Heart left ventricle (tissue), 16 donors: ENCODE results near the gene SPNS2. TPM values are rescaled to one million over a fixed set of nuclear protein-coding genes. Genes with fewer than 3 reads are reported as not detected.

Source experiments
- ATAC-seq, 4 donors: fragments of 200-7000 bp; cut with Tn5 transposase; one replicate each; pipeline ENCODE4 v1.9.1; 2020 to 2022; ENCODE audit warnings: moderate library complexity in 4 of 4, mild to moderate bottlenecking in 3 of 4, moderate number of reproducible peaks in 1 of 4
- DNase-seq, 5 donors: peaks; one replicate each; pipeline ENCODE4 v3.0.0-alpha.2; 2020
- H3K27ac ChIP-seq, 12 donors: fragments of 200-600 bp; sonication (generic) in 4 of 12; one replicate each; pipeline versions ENCODE4 v1.5.0 to v1.8.0; 2016 to 2022; ENCODE audit warnings: mild to moderate bottlenecking in 2 of 12
- H3K27me3 ChIP-seq, 9 donors: fragments of 200-600 bp; sonication (generic) in 2 of 9; one replicate each; pipeline versions ENCODE4 v1.5.1 to v1.8.0; 2016 to 2022; ENCODE audit warnings: mild to moderate bottlenecking in 3 of 9
- H3K36me3 ChIP-seq, 9 donors: fragments of 200-600 bp; sonication (generic) in 2 of 9; one replicate each; pipeline versions ENCODE4 v1.5.0 to v1.8.0; 2018 to 2022; ENCODE audit warnings: mild to moderate bottlenecking in 2 of 9
- H3K4me1 ChIP-seq, 12 donors: fragments of 200-600 bp; sonication (generic) in 4 of 12; one replicate each; pipeline versions ENCODE4 v1.5.0 to v1.8.0; 2016 to 2022; ENCODE audit warnings: mild to moderate bottlenecking in 3 of 12
- H3K4me3 ChIP-seq, 12 donors: fragments of 200-600 bp; sonication (generic) in 4 of 12; one replicate each; pipeline versions ENCODE4 v1.5.0 to v1.8.0; 2017 to 2022; ENCODE audit warnings: mild to moderate bottlenecking in 9 of 12, moderate library complexity in 4 of 12
- H3K9me3 ChIP-seq, 12 donors: fragments of 200-600 bp; sonication (generic) in 4 of 12; one replicate each; pipeline versions ENCODE4 v1.5.0 to v1.8.0; 2016 to 2022; ENCODE audit warnings: mild to moderate bottlenecking in 1 of 12
- CTCF ChIP-seq, 12 donors: fragments of 200-600 bp; sonication (generic) in 4 of 12; IDR thresholded peaks; one replicate each; pipeline versions ENCODE4 v1.5.0 to v1.8.0; 2018 to 2022; ENCODE audit warnings: antibody characterized with exemption in 12 of 12, mild to moderate bottlenecking in 5 of 12
- POLR2A ChIP-seq, 2 donors: fragments of 450-650 bp; IDR thresholded peaks; one replicate each; pipeline ENCODE4 v1.6.1; 2017; ENCODE audit warnings: antibody characterized with exemption in 2 of 2, mild to moderate bottlenecking in 2 of 2, moderate library complexity in 2 of 2
- WGBS, 4 donors: extraction: QIAGEN DNeasy Blood & Tissue Kit in 2 of 4; methylation state at CpG; one replicate each; pipeline versions ENCODE4 v1.1.5 to v1.1.7; 2013 to 2018; 5-methylcytosine and 5-hydroxymethylcytosine counted together
- intact Hi-C, 10 donors: fragments of 100-400 bp; cut with DNase I; formaldehyde crosslinking; loops; one replicate each; pipeline versions ENCODE4 v1.11.1 to v1.14.2; 2022
- polyA plus RNA-seq, 2 donors: library from polyadenylated mRNA; stranded (reverse); fragments of 200-250 nt; gene quantifications; one replicate each; pipeline ENCODE4 v1.2.3, GENCODE V29; 2013
- total RNA-seq, 9 donors: library from RNA; depleted of rRNA in 2 of 9; stranded (reverse); fragments of >200 nt in 2 of 9; fragmentation: NEBNext Ultra II Directional in 3 of 9; extraction: Animal tissue kit (Norgen Biotek cat#: 25700) in 3 of 9; gene quantifications; one replicate each; pipeline versions ENCODE4 v1.1.0 to v1.2.4, GENCODE V29; 2016 to 2023
- donor health status: ischemic (EF 13 %, LVEDD 7.1; RV severe dilation, severe dysfunction).
- donor health status: healthy with polysubstance abuse.
- donor health status: DM: no; HTN: yes; CAD: no.
- donor health status: DM: no; HTN: no; CAD: no.
- donor health status: ischemic (EF 25% LVEDD 6.9; RV normal size, moderate dysfunction).
- donor health status: ischemic (EF 25% LVEDD 5.7; RV mildly dilated, moderate dysfunction).
- donor health status: healthy.
- donor health status: DM: yes; HTN: yes; CAD: no.
- donor health status: ischemic (EF 35%, LVEDD 5.7; RV mildly dilated, moderate dysfunction).
- donor health status: nonischemic (EF 11% LVEDD 7.7; RV severe dilation, severe dysfunction).
- donor health status: DM: yes; HTN: yes; CAD: no.
- donor health status: PGD.
- donor health status: ischemic (EF 29% LVEDD 5.4; RV normal size, mild dysfunction).
- donor health status: nonischemic (EF 23%, LVEDD 6.1; RV moderate dilation, normal function).

Gene SPNS2
- total and polyA plus RNA-seq, 11 donors: 6.4 to 22.0 (median 13.3) TPM

GRCh38 chr17:4558347-4558971 is 59.8 kb downstream of the SPNS2 start:
- intact Hi-C loops: loop anchor here in 2 of 10 donors (5.0 kb wide), 1 partner anchor 136 kb away; no protein-coding TSS in a partner anchor
- no peaks in the 10 kb centered on the region for H3K9me3 ChIP-seq
- H3K4me3 ChIP-seq: no peak overlapping the region
- peaks cover 3 to 33% (median 19%) of the 10 kb centered on the region in 12 donors for H3K4me1 ChIP-seq
- H3K36me3 ChIP-seq: peaks cover 0 to 3% (median under 1%) of the 10 kb centered on the region in 9 donors
- ATAC-seq (no peak), DNase-seq (peak in 1 of 5 donors; percentile 18)
- no peak overlapping the region for H3K27ac ChIP-seq
- no peaks in the 10 kb centered on the region for H3K27me3 ChIP-seq
- no peak for TF ChIP-seq CTCF (IDR thresholded peaks at IDR 0.05)
- no peak for TF ChIP-seq POLR2A (IDR thresholded peaks at IDR 0.05)
- 92 to 95% (median 94%) methylated on average over 17 to 24 of the region's 24 CpGs for WGBS, 4 donors

GRCh38 chr17:4559139-4559791 is 60.6 kb downstream of the SPNS2 start:
- intact Hi-C loops: loop anchor here in 2 of 10 donors (5.0 kb wide), 1 partner anchor 137 kb away; no protein-coding TSS in a partner anchor

GRCh38 chr17:4559966-4560365 is 61.3 kb downstream of the SPNS2 start:
- intact Hi-C loops: loop anchor here in 5 of 10 donors (5.0 to 10.0 kb wide), 3 partner anchors 138 to 335 kb away; partner anchors contain the start of gene C17orf107 (in 1 of the 5)
- no peak for TF ChIP-seq POLR2A (IDR thresholded peaks at IDR 0.05)
- no peak for TF ChIP-seq CTCF (IDR thresholded peaks at IDR 0.05)

More at GRCh38 chr17:4559139-4559791, 60.6 kb downstream of the SPNS2 start:
- ATAC-seq: no peak
- Histone ChIP-seq H3K4me3 (no peak overlapping the region), H3K9me3 (no peaks in the 10 kb centered on the region), H3K27me3 (no peaks in the 10 kb centered on the region), H3K36me3 (no peaks in the 10 kb centered on the region), H3K27ac (no peak overlapping the region), H3K4me1 (peaks cover 3 to 27% (median 14%) of the 10 kb centered on the region in 12 donors)
- TF ChIP-seq CTCF (IDR thresholded peaks at IDR 0.05): no peak
- TF ChIP-seq POLR2A (IDR thresholded peaks at IDR 0.05): no peak
- peak in 1 of 5 donors; percentile 14 for DNase-seq
- WGBS, 4 donors: 68 to 77% (median 72%) methylated on average over 16 to 17 of the region's 17 CpGs

GRCh38 chr17:4560421-4560820 is 61.7 kb downstream of the SPNS2 start, which contains the start of gene GGT6:
TSS of gene GGT6 (minus strand) at chr17:4560577. CDS start at chr17:4560521, 56 bp downstream.
- intact Hi-C loops: loop anchor here in 3 of 10 donors (5.0 to 10.0 kb wide), 3 partner anchors 138 to 334 kb away; partner anchors contain the start of gene C17orf107 (in 1 of the 3)
- TF ChIP-seq CTCF (IDR thresholded peaks at IDR 0.05): no peak
- TF ChIP-seq POLR2A (IDR thresholded peaks at IDR 0.05): no peak
- Histone ChIP-seq H3K4me3 (no peak within 1 kb of the TSS), H3K27me3 (no peaks in the 10 kb centered on the region), H3K36me3 (no peaks in the 10 kb centered on the region), H3K9me3 (no peaks in the 10 kb centered on the region), H3K4me1 (peaks cover 0 to 19% (median 8%) of the 10 kb centered on the region in 12 donors), H3K27ac (no peak within 1 kb of the TSS)
- DNase-seq (peak in 2 of 5 donors; percentile 29 to 31), ATAC-seq (peak in 1 of 4 donors; percentile 19)
- WGBS, 4 donors: 63 to 82% (median 80%) methylated on average over 7 to 12 of the region's 12 CpGs

More at GRCh38 chr17:4559966-4560365, 61.3 kb downstream of the SPNS2 start:
- Histone ChIP-seq H3K4me1 (peaks cover 0 to 20% (median 8%) of the 10 kb centered on the region in 12 donors), H3K36me3 (no peaks in the 10 kb centered on the region), H3K9me3 (no peaks in the 10 kb centered on the region), H3K4me3 (no peak overlapping the region), H3K27ac (no peak overlapping the region), H3K27me3 (no peaks in the 10 kb centered on the region)
- DNase-seq (no peak), ATAC-seq (no peak)
- 95 to 100% (median 96%) methylated on average over 2 to 5 of the region's 5 CpGs for WGBS, 4 donors
